ENCODE results near the gene MAP3K10. TPM values are rescaled to one million over a fixed set of nuclear protein-coding genes. Genes with fewer than 3 reads are reported as not detected.
A peak's percentile ranks its signal among the peaks of the same experiment; 100 is the strongest.
"Not testable (repeated sequence)": the region's sequence is repeated elsewhere in the genome, so short reads cannot be mapped to it uniquely, and the experiment has no call there.

MAP3K10 gene
- total RNA-seq, 1 experiment from 2014 or later = 255 TPM

GRCh38 chr19:40169482-40170302 is 21.5 kb upstream of the MAP3K10 start:
- POLR2A ChIA-PET = interaction anchor here (0.5 to 1.2 kb wide), 7 partner anchors 12 to 375 kb away, joined by 3 to 9 read pairs (median 3); partner anchors contain the start of gene MAP3K10
- CTCF ChIA-PET = interaction anchor here (0.6 to 1.6 kb wide), 7 partner anchors 10 to 199 kb away, joined by 3 to 6 read pairs (median 4); partner anchors contain the start of gene PSMC4
- intact Hi-C loops (cut with micrococcal nuclease; ENCODE audit: unreplicated experiment); H3K9me3 ChIP-seq (ENCODE audit: control insufficient read depth, insufficient read depth, low read depth, low read length); H3K27me3 ChIP-seq (ENCODE audit: control insufficient read depth, insufficient read depth, low read length); H3K4me1 ChIP-seq (ENCODE audit: control insufficient read depth, insufficient read depth, low read length); H3K27ac ChIP-seq (ENCODE audit: low read length); H3K36me3 ChIP-seq (ENCODE audit: control insufficient read depth, insufficient read depth, low read length); ATAC-seq; H3K4me3 ChIP-seq (ENCODE audit: low read depth in 2 of 2, low read length in 2 of 2); in situ Hi-C loops (cut with HindIII; ENCODE audit: low pct_unique_long_range_greater_than_20kb, low sequenced_read_pairs); BruUV-seq (replicated peaks); DNase-seq (ENCODE audit: low read depth, low spot score): not testable (repeated sequence)

DNA sequence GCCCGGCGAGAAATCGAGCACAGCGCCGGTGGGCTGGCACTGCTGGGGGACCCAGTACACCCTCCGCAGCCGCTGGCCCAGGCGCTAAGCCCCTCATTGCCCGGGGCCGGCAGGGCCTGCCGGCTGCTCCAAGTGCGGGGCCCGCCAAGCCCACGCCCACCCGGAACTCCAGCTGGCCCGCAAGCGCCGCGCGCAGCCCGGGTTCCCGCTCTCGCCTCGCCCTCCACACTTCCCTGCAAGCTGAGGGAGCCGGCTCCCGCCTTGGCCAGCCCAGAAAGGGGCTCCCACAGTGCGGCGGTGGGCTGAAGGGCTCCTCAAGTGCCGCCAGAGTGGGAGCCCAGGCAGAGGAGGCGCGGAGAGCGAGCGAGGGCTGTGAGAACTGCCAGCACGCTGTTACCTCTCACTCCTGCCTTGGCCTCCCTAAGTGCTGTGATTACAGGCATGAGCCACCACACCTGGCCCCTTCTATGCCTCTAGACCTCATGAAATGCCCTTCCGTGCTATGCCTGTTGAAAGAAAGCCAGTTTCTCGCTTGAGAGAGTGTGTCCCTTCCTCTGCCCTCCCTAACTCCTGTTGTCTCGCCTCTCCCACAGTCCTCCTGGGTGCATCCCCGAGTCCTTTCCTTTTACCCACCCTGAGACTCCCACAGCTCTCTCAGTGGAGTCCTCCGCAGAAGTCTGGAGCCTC is 20.8 kb upstream of the MAP3K10 start:
- in situ Hi-C loops (cut with HindIII; ENCODE audit: low pct_unique_long_range_greater_than_20kb, low sequenced_read_pairs); H3K36me3 ChIP-seq (ENCODE audit: control insufficient read depth, insufficient read depth, low read length); H3K9me3 ChIP-seq (ENCODE audit: control insufficient read depth, insufficient read depth, low read depth, low read length); H3K4me1 ChIP-seq (ENCODE audit: control insufficient read depth, insufficient read depth, low read length); DNase-seq (ENCODE audit: low read depth, low spot score); H3K27me3 ChIP-seq (ENCODE audit: control insufficient read depth, insufficient read depth, low read length); H3K4me3 ChIP-seq (ENCODE audit: low read depth in 2 of 2, low read length in 2 of 2); H3K27ac ChIP-seq (ENCODE audit: low read length); BruUV-seq (replicated peaks); intact Hi-C loops (cut with micrococcal nuclease; ENCODE audit: unreplicated experiment): not testable (repeated sequence)
- CTCF ChIA-PET = interaction anchor here (0.5 to 1.5 kb wide), 9 partner anchors 10 to 452 kb away, joined by 3 to 7 read pairs (median 4); no protein-coding TSS in a partner anchor
- ATAC-seq = peak; percentile 55
- POLR2A ChIA-PET = interaction anchor here (0.5 to 0.9 kb wide), 4 partner anchors 20 to 157 kb away, joined by 3 to 9 read pairs (median 3); partner anchors contain the start of gene MAP3K10

DNA sequence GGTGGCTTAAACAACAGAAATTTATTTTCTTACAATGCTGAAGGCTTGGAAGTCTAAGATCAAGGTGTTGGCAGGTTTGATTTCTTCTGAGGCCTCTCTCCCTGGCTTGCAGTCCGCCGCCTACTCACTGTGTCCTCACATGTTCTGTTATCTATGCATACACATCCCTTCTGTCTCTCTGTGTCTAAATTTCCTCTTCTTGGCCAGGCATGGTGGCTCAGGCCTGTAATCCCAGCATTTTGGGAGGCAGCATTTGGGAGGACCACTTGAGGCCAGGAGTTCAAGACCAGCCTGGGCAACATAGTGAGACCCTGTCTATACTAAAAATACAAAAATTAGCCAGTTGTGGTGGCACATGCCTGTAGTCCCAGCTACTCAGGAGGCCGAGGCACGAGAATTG is 19.9 kb upstream of the MAP3K10 start:
- H3K27me3 ChIP-seq (ENCODE audit: control insufficient read depth, insufficient read depth, low read length); H3K27ac ChIP-seq (ENCODE audit: low read length); intact Hi-C loops (cut with micrococcal nuclease; ENCODE audit: unreplicated experiment); H3K4me1 ChIP-seq (ENCODE audit: control insufficient read depth, insufficient read depth, low read length); in situ Hi-C loops (cut with HindIII; ENCODE audit: low pct_unique_long_range_greater_than_20kb, low sequenced_read_pairs); POLR2A ChIA-PET; DNase-seq (ENCODE audit: low read depth, low spot score); H3K4me3 ChIP-seq (ENCODE audit: low read depth in 2 of 2, low read length in 2 of 2); H3K9me3 ChIP-seq (ENCODE audit: control insufficient read depth, insufficient read depth, low read depth, low read length); BruUV-seq (replicated peaks); H3K36me3 ChIP-seq (ENCODE audit: control insufficient read depth, insufficient read depth, low read length): not testable (repeated sequence)
- peak; percentile 5; the same call in 1 of the 2 replicates for ATAC-seq
- CTCF ChIA-PET = interaction anchor here (0.8 to 1.5 kb wide), 3 partner anchors 32 to 46 kb away, joined by 3 to 8 read pairs (median 3); no protein-coding TSS in a partner anchor

GRCh38 chr19:40174092-40174491 is 17.1 kb upstream of the MAP3K10 start:
- Histone ChIP-seq H3K27ac (ENCODE audit: low read length) (no peak overlapping the region), H3K9me3 (ENCODE audit: control insufficient read depth, insufficient read depth, low read depth, low read length) (peaks cover 7% of the 10 kb centered on the region; the same call in 1 of the 2 replicates), H3K4me3 (ENCODE audit: low read depth in 2 of 2, low read length in 2 of 2) (no peak overlapping the region), H3K27me3 (ENCODE audit: control insufficient read depth, insufficient read depth, low read length) (0 out of 2 replicates have a peak, but pooled peaks cover 2% of the 10 kb centered on the region), H3K36me3 (ENCODE audit: control insufficient read depth, insufficient read depth, low read length) (no peaks in the 10 kb centered on the region), H3K4me1 (ENCODE audit: control insufficient read depth, insufficient read depth, low read length) (no peaks in the 10 kb centered on the region)
- TF ChIP-seq SIN3A (IDR thresholded peaks at IDR 0.05; ENCODE audit: borderline replicate concordance, insufficient read depth, low read depth, low read length) (no peak), TCF7L2 (IDR thresholded peaks at IDR 0.05; ENCODE audit: low read depth, low read length) (no peak), POLR2AphosphoS5 (IDR thresholded peaks at IDR 0.05; ENCODE audit: low read depth, low read length) (no peak)
- TF ChIP-seq, protein P1, sequence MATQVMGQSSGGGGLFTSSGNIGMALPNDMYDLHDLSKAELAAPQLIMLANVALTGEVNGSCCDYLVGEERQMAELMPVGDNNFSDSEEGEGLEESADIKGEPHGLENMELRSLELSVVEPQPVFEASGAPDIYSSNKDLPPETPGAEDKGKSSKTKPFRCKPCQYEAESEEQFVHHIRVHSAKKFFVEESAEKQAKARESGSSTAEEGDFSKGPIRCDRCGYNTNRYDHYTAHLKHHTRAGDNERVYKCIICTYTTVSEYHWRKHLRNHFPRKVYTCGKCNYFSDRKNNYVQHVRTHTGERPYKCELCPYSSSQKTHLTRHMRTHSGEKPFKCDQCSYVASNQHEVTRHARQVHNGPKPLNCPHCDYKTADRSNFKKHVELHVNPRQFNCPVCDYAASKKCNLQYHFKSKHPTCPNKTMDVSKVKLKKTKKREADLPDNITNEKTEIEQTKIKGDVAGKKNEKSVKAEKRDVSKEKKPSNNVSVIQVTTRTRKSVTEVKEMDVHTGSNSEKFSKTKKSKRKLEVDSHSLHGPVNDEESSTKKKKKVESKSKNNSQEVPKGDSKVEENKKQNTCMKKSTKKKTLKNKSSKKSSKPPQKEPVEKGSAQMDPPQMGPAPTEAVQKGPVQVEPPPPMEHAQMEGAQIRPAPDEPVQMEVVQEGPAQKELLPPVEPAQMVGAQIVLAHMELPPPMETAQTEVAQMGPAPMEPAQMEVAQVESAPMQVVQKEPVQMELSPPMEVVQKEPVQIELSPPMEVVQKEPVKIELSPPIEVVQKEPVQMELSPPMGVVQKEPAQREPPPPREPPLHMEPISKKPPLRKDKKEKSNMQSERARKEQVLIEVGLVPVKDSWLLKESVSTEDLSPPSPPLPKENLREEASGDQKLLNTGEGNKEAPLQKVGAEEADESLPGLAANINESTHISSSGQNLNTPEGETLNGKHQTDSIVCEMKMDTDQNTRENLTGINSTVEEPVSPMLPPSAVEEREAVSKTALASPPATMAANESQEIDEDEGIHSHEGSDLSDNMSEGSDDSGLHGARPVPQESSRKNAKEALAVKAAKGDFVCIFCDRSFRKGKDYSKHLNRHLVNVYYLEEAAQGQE (IDR thresholded peaks at IDR 0.05; ENCODE audit: insufficient read depth in 1 of 2, low read depth in 2 of 2, low read length in 1 of 2) = no peak
- TF ChIP-seq, protein P2, sequence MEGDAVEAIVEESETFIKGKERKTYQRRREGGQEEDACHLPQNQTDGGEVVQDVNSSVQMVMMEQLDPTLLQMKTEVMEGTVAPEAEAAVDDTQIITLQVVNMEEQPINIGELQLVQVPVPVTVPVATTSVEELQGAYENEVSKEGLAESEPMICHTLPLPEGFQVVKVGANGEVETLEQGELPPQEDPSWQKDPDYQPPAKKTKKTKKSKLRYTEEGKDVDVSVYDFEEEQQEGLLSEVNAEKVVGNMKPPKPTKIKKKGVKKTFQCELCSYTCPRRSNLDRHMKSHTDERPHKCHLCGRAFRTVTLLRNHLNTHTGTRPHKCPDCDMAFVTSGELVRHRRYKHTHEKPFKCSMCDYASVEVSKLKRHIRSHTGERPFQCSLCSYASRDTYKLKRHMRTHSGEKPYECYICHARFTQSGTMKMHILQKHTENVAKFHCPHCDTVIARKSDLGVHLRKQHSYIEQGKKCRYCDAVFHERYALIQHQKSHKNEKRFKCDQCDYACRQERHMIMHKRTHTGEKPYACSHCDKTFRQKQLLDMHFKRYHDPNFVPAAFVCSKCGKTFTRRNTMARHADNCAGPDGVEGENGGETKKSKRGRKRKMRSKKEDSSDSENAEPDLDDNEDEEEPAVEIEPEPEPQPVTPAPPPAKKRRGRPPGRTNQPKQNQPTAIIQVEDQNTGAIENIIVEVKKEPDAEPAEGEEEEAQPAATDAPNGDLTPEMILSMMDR (IDR thresholded peaks at IDR 0.05) = no peak
- in situ Hi-C loops (cut with HindIII; ENCODE audit: low pct_unique_long_range_greater_than_20kb, low sequenced_read_pairs) (no loop called here), intact Hi-C loops (cut with micrococcal nuclease; ENCODE audit: unreplicated experiment) (no loop called here)
- POLR2A ChIA-PET = interaction anchor here (0.6 to 1.4 kb wide), 13 partner anchors 10 to 933 kb away, joined by 3 to 22 read pairs (median 4); partner anchors contain the start of genes AKT2, DYRK1B and ZNF780A
- no TSS peak for BruUV-seq (replicated peaks)
- no peak for DNase-seq (ENCODE audit: low read depth, low spot score)
- no peak for ATAC-seq
- CTCF ChIA-PET = interaction anchor here (0.6 to 8.1 kb wide), 16 partner anchors 9 to 699 kb away, joined by 3 to 113 read pairs (median 6); partner anchors contain the start of genes MAP3K10 and TTC9B

All from Panc1 (cell line).